ENCODE measurements around the gene CREB5.

CREB5 gene

GRCh38 chr7:28408105-28408959 lies 4.0 kb upstream of the CREB5 start:
- DNase-seq = no peak

GRCh38 chr7:28408960-28409715 lies 3.2 kb upstream of the CREB5 start:
- peak; percentile 87 for DNase-seq

- no peak for DNase-seq
Observed at GRCh38 chr7:28409716-28410627, 2.3 kb upstream of the CREB5 start.

- no peak for DNase-seq
Observed at GRCh38 chr7:28410628-28411531, 1.4 kb upstream of the CREB5 start.

- no peak for DNase-seq
Observed at GRCh38 chr7:28413011-28413410, 693 bp downstream of the CREB5 start.

- DNase-seq = no peak
Observed at GRCh38 chr7:28414453-28414852, 2.1 kb downstream of the CREB5 start.

- no peak for DNase-seq
Observed at GRCh38 chr7:28417321-28417940, 5.1 kb downstream of the CREB5 start.

- DNase-seq = no peak
Observed at GRCh38 chr7:28418311-28418710, 6.0 kb downstream of the CREB5 start.

- DNase-seq = no peak
Observed at GRCh38 chr7:28418966-28419365, 6.6 kb downstream of the CREB5 start.

- no peak for DNase-seq
Observed at GRCh38 chr7:28419716-28420115, 7.4 kb downstream of the CREB5 start.

- no peak for DNase-seq
Observed at GRCh38 chr7:28423112-28423511, 10.8 kb downstream of the CREB5 start.

GRCh38 chr7:28423918-28424514 lies 11.7 kb downstream of the CREB5 start:
- DNase-seq = no peak

- DNase-seq = no peak
Observed at GRCh38 chr7:28425496-28425895, 13.2 kb downstream of the CREB5 start.

- DNase-seq = no peak
Observed at GRCh38 chr7:28427236-28427635, 14.9 kb downstream of the CREB5 start.

GRCh38 chr7:28430616-28431015 lies 18.3 kb downstream of the CREB5 start:
- DNase-seq = no peak

GRCh38 chr7:28432105-28432504 lies 19.8 kb downstream of the CREB5 start:
- DNase-seq = no peak

- no peak for DNase-seq
Observed at GRCh38 chr7:28433039-28433438, 20.7 kb downstream of the CREB5 start.

- no peak for DNase-seq
Observed at GRCh38 chr7:28433699-28434219, 21.4 kb downstream of the CREB5 start.

GRCh38 chr7:28434510-28434909 lies 22.2 kb downstream of the CREB5 start:
- DNase-seq = no peak

GRCh38 chr7:28435152-28435551 lies 22.8 kb downstream of the CREB5 start:
- DNase-seq = no peak
